HUES6 (cell line): Measurements from ENCODE around the gene MYO18B.

ENCODE experiments used
- H3K27ac ChIP-seq: 2 replicates; pipeline ENCODE4 v1.7.0; 2013; ENCODE audit warnings: low read depth, mild to moderate bottlenecking, low read length, inconsistent platforms
- H3K27me3 ChIP-seq: 2 replicates; pipeline ENCODE4 v1.6.1; 2013; ENCODE audit warnings: low read length; ENCODE audit not compliant: control insufficient read depth, insufficient read depth
- H3K36me3 ChIP-seq: 2 replicates; pipeline ENCODE4 v1.6.1; 2013; ENCODE audit warnings: low read length; ENCODE audit not compliant: control insufficient read depth, insufficient read depth
- H3K4me1 ChIP-seq: 2 replicates; pipeline ENCODE4 v1.6.1; 2013; ENCODE audit warnings: low read length; ENCODE audit not compliant: control insufficient read depth, insufficient read depth
- H3K4me3 ChIP-seq: 2 replicates; pipeline ENCODE4 v1.5.1; 2013; ENCODE audit warnings: low read depth, low read length
- H3K9ac ChIP-seq: one replicate; pipeline ENCODE4 v1.6.1; 2013; ENCODE audit warnings: mild to moderate bottlenecking, low read length
- H3K9me3 ChIP-seq: 2 replicates; pipeline ENCODE4 v1.6.1; 2013; ENCODE audit warnings: low read depth, low read length; ENCODE audit not compliant: control insufficient read depth, insufficient read depth

MYO18B gene

GRCh38 chr22:25992331-25992730 is 250.3 kb downstream of the MYO18B start:
- Histone ChIP-seq H3K9me3 (no peaks in the 10 kb centered on the region), H3K9ac (no peak overlapping the region), H3K4me3 (no peak overlapping the region), H3K27me3 (no peaks in the 10 kb centered on the region), H3K36me3 (no peaks in the 10 kb centered on the region), H3K4me1 (peaks cover 5% of the 10 kb centered on the region; the same call in 1 of the 2 replicates), H3K27ac (no peak overlapping the region)

- H3K27ac ChIP-seq = no peak overlapping the region
- no peaks in the 10 kb centered on the region for H3K9me3 ChIP-seq
- no peaks in the 10 kb centered on the region for H3K27me3 ChIP-seq
- H3K4me3 ChIP-seq = no peak overlapping the region
- H3K4me1 ChIP-seq = peaks cover 4% of the 10 kb centered on the region; the same call in 1 of the 2 replicates
- H3K9ac ChIP-seq = no peak overlapping the region
- H3K36me3 ChIP-seq = no peaks in the 10 kb centered on the region
Observed at GRCh38 chr22:25996669-25997068, 254.7 kb downstream of the MYO18B start.

GRCh38 chr22:25997886-25998775 is 256.1 kb downstream of the MYO18B start:
- Histone ChIP-seq H3K27me3 (no peaks in the 10 kb centered on the region), H3K27ac (no peak overlapping the region), H3K9me3 (no peaks in the 10 kb centered on the region), H3K36me3 (no peaks in the 10 kb centered on the region), H3K4me1 (peaks cover 4% of the 10 kb centered on the region; the same call in 1 of the 2 replicates), H3K9ac (no peak overlapping the region), H3K4me3 (no peak overlapping the region)

GRCh38 chr22:26002456-26002855 is 260.5 kb downstream of the MYO18B start:
- Histone ChIP-seq H3K9me3 (0 out of 2 replicates have a peak, but pooled peaks cover 4% of the 10 kb centered on the region), H3K4me1 (peaks cover 4% of the 10 kb centered on the region; the same call in 1 of the 2 replicates), H3K36me3 (no peaks in the 10 kb centered on the region), H3K27me3 (no peaks in the 10 kb centered on the region; the same call in 1 of the 2 replicates), H3K9ac (no peak overlapping the region), H3K27ac (no peak overlapping the region), H3K4me3 (no peak overlapping the region)

- no peak overlapping the region for H3K27ac ChIP-seq
- H3K4me3 ChIP-seq = no peak overlapping the region
- no peaks in the 10 kb centered on the region; the same call in 1 of the 2 replicates for H3K27me3 ChIP-seq
- H3K9ac ChIP-seq = no peak overlapping the region
- peaks cover 4% of the 10 kb centered on the region; the same call in 1 of the 2 replicates for H3K4me1 ChIP-seq
- 0 out of 2 replicates have a peak, but pooled peaks cover 4% of the 10 kb centered on the region for H3K9me3 ChIP-seq
- no peaks in the 10 kb centered on the region for H3K36me3 ChIP-seq
Observed at GRCh38 chr22:26004477-26004876, 262.5 kb downstream of the MYO18B start.

GRCh38 chr22:26008587-26008986 is 266.6 kb downstream of the MYO18B start:
- H3K27me3 ChIP-seq = no peaks in the 10 kb centered on the region; the same call in 1 of the 2 replicates
- no peaks in the 10 kb centered on the region for H3K36me3 ChIP-seq
- no peak overlapping the region for H3K9ac ChIP-seq
- H3K4me3 ChIP-seq = no peak overlapping the region
- no peaks in the 10 kb centered on the region for H3K4me1 ChIP-seq
- no peak overlapping the region for H3K27ac ChIP-seq
- 0 out of 2 replicates have a peak, but pooled peaks cover 4% of the 10 kb centered on the region for H3K9me3 ChIP-seq

- no peaks in the 10 kb centered on the region for H3K27me3 ChIP-seq
- H3K9ac ChIP-seq = no peak overlapping the region
- no peaks in the 10 kb centered on the region for H3K36me3 ChIP-seq
- H3K27ac ChIP-seq = no peak overlapping the region
- H3K9me3 ChIP-seq = no peaks in the 10 kb centered on the region
- H3K4me1 ChIP-seq = peaks cover 5% of the 10 kb centered on the region
- no peak overlapping the region for H3K4me3 ChIP-seq
Observed at GRCh38 chr22:26016916-26017315, 274.9 kb downstream of the MYO18B start.

- Histone ChIP-seq H3K9me3 (no peaks in the 10 kb centered on the region), H3K27ac (no peak overlapping the region), H3K4me3 (no peak overlapping the region), H3K4me1 (peaks cover 5% of the 10 kb centered on the region), H3K36me3 (no peaks in the 10 kb centered on the region), H3K9ac (no peak overlapping the region), H3K27me3 (no peaks in the 10 kb centered on the region)
Observed at GRCh38 chr22:26017932-26018331, 275.9 kb downstream of the MYO18B start.

- H3K9me3 ChIP-seq = no peaks in the 10 kb centered on the region
- peaks cover 5% of the 10 kb centered on the region for H3K4me1 ChIP-seq
- no peaks in the 10 kb centered on the region for H3K36me3 ChIP-seq
- H3K27me3 ChIP-seq = no peaks in the 10 kb centered on the region
- no peak overlapping the region for H3K4me3 ChIP-seq
- no peak overlapping the region for H3K27ac ChIP-seq
- H3K9ac ChIP-seq = no peak overlapping the region
Observed at GRCh38 chr22:26019596-26019995, 277.6 kb downstream of the MYO18B start.

GRCh38 chr22:26021516-26021915 is 279.5 kb downstream of the MYO18B start:
- no peaks in the 10 kb centered on the region for H3K36me3 ChIP-seq
- no peak overlapping the region for H3K9ac ChIP-seq
- H3K27ac ChIP-seq = no peak overlapping the region
- peaks cover 5% of the 10 kb centered on the region for H3K4me1 ChIP-seq
- no peaks in the 10 kb centered on the region for H3K27me3 ChIP-seq
- no peaks in the 10 kb centered on the region for H3K9me3 ChIP-seq
- H3K4me3 ChIP-seq = no peak overlapping the region

GRCh38 chr22:26023104-26023775 is 281.3 kb downstream of the MYO18B start:
- no peak overlapping the region for H3K4me3 ChIP-seq
- H3K27ac ChIP-seq = no peak overlapping the region
- H3K9ac ChIP-seq = no peak overlapping the region
- peaks cover under 1% of the 10 kb centered on the region for H3K4me1 ChIP-seq
- no peaks in the 10 kb centered on the region for H3K9me3 ChIP-seq
- H3K36me3 ChIP-seq = no peaks in the 10 kb centered on the region
- peaks cover 6% of the 10 kb centered on the region; the same call in 1 of the 2 replicates for H3K27me3 ChIP-seq
